OCI-LY3 (cell line): ENCODE data around the gene FLRT3.

Source experiments
- H2AFZ ChIP-seq: fragments of 200-600, 300-600 bp; shearing (Covaris generic); 2 replicates; pipeline ENCODE4 v1.6.0; 2014; ENCODE audit warnings: antibody characterized with exemption, low read depth, low read length
- H3K27ac ChIP-seq: fragments of 200-600, 300-600 bp; sonication (generic); 2 replicates; pipeline ENCODE4 v1.5.1; 2014; ENCODE audit warnings: mild to moderate bottlenecking, low read length, moderate library complexity, mixed read lengths
- H3K27me3 ChIP-seq: fragments of 200-600, 300-600 bp; sonication (generic); 2 replicates; pipeline ENCODE4 v1.6.1; 2014; ENCODE audit warnings: low read depth, low read length, mixed read lengths
- H3K36me3 ChIP-seq: fragments of 200-600, 300-600 bp; sonication (generic); replicated peaks from 2 replicates; pipeline ENCODE3; 2014; ENCODE audit warnings: low read depth, low read length, mixed read lengths
- H3K4me1 ChIP-seq: fragments of 300-600, 200-600 bp; sonication (generic); 2 replicates; pipeline ENCODE4 v1.6.1; 2014; ENCODE audit warnings: low read length, mixed read lengths
- H3K4me2 ChIP-seq: fragments of 200-600, 300-600 bp; sonication (generic); 2 replicates; pipeline ENCODE4 v1.6.1; 2014; ENCODE audit warnings: low read length, mixed read lengths
- H3K4me3 ChIP-seq: fragments of 300-600, 200-600 bp; sonication (generic); 2 replicates; pipeline ENCODE4 v1.5.1; 2014; ENCODE audit warnings: antibody characterized with exemption, mild to moderate bottlenecking, low read length, moderate library complexity
- H3K79me2 ChIP-seq: fragments of 300-600, 200-600 bp; shearing (Covaris generic); 2 replicates; pipeline ENCODE4 v1.6.1; 2014; ENCODE audit warnings: mild to moderate bottlenecking, low read length, mixed read lengths
- H3K9ac ChIP-seq: fragments of 300-600, 200-600 bp; shearing (Covaris generic); 2 replicates; pipeline ENCODE4 v1.6.0; 2014; ENCODE audit warnings: mild to moderate bottlenecking, low read length, moderate library complexity
- H3K9me3 ChIP-seq: fragments of 200-600, 300-600 bp; shearing (Covaris generic); 2 replicates; pipeline ENCODE4 v1.6.1; 2014; ENCODE audit warnings: low read length, mixed read lengths; ENCODE audit not compliant: insufficient read depth
- H4K20me1 ChIP-seq: fragments of 200-600, 300-600 bp; sonication (generic); 2 replicates; pipeline ENCODE4 v1.6.1; 2016; ENCODE audit warnings: low read length, mixed read lengths; ENCODE audit not compliant: insufficient read depth
- CTCF ChIP-seq: fragments of 200-600, 300-600 bp; sonication (generic); IDR thresholded peaks from 2 replicates; pipeline ENCODE4 v1.5.1; 2014; ENCODE audit warnings: antibody characterized with exemption, low read length, low read depth
- EZH2phosphoT487 ChIP-seq: fragments of 200-600 bp; shearing (Covaris generic); IDR thresholded peaks from 2 replicates; pipeline ENCODE4 v1.6.1; 2018; ENCODE audit warnings: antibody characterized with exemption, mixed run types, low read depth

FLRT3 gene

DNA sequence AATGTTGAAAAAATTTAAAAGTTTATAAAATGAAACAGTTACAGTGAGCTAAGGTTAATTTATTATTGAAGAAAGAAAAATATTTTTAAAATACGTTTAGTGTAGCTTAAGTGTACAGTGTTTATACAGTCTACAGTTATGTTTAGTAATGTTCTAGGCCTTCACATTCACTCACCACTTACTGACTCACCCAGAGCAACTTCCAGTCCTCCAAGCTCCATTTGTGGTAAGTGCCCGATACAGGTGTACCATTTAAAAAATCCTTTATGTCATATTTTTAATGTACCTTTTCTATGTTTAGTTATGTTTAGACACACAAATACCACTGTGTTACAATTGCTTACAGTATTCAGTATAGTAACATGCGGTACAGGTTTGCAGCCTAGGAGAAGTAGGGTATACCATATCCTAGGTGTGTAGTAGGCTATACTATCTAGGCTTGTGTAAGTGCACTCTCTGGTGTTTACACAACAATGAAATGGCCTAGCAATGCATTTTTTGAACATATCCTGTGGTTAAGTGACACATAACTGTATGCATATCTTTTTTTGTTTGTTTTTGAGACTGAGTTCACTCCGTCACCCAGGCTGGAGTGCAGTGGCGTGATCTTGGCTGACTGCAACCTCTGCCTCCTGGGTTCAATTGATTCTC, 26.3 kb downstream of the FLRT3 start:
- H2AFZ ChIP-seq = no peak overlapping the region
- H3K4me2 ChIP-seq = no peak overlapping the region
- H3K79me2 ChIP-seq = no peaks in the 10 kb centered on the region
- no peaks in the 10 kb centered on the region for H3K4me1 ChIP-seq
- no peaks in the 10 kb centered on the region for H3K27me3 ChIP-seq
- TF ChIP-seq CTCF = no peak
- TF ChIP-seq EZH2phosphoT487 = no peak
- no peak overlapping the region for H3K9ac ChIP-seq
- no peak overlapping the region for H3K4me3 ChIP-seq
- no peaks in the 10 kb centered on the region for H3K9me3 ChIP-seq
- H3K36me3 ChIP-seq = no peaks in the 10 kb centered on the region
- H3K27ac ChIP-seq = no peak overlapping the region
- H4K20me1 ChIP-seq = no peaks in the 10 kb centered on the region

- Histone ChIP-seq H3K36me3 (no peaks in the 10 kb centered on the region), H3K9me3 (no peaks in the 10 kb centered on the region), H2AFZ (no peak overlapping the region), H3K4me1 (no peaks in the 10 kb centered on the region), H3K27ac (no peak overlapping the region), H3K27me3 (no peaks in the 10 kb centered on the region), H3K4me2 (no peak overlapping the region), H3K9ac (no peak overlapping the region), H3K79me2 (no peaks in the 10 kb centered on the region), H3K4me3 (no peak overlapping the region), H4K20me1 (no peaks in the 10 kb centered on the region)
- TF ChIP-seq EZH2phosphoT487 (no peak), CTCF (no peak)
Observed at GRCh38 chr20:14307956-14308355, 29.5 kb downstream of the FLRT3 start.

DNA sequence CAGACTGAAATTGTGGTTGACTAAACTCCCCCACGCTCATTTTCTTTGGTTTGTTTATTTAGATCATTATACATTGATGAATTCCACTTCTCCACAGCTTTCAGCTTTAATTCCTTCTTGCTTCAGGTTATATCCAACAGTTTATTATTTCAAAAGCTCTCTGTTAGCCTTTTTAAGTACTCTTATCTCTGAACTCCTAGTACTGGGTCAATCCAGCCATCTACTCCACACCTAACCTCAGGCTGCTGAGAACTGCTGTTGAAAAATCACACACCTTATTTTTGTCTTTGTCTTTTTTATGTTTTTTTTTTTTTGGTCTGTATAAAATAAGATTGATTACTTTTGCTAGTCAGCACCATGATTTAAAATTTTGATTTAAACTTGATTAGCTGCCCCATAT, 32.9 kb downstream of the FLRT3 start:
- Histone ChIP-seq H3K27ac (no peak overlapping the region), H3K4me3 (no peak overlapping the region), H3K27me3 (no peaks in the 10 kb centered on the region), H3K79me2 (no peaks in the 10 kb centered on the region), H3K4me1 (no peaks in the 10 kb centered on the region), H3K9me3 (no peaks in the 10 kb centered on the region), H4K20me1 (no peaks in the 10 kb centered on the region), H2AFZ (no peak overlapping the region), H3K36me3 (no peaks in the 10 kb centered on the region), H3K9ac (no peak overlapping the region), H3K4me2 (no peak overlapping the region)
- TF ChIP-seq CTCF = no peak
- TF ChIP-seq EZH2phosphoT487 = no peak

- no peaks in the 10 kb centered on the region for H3K9me3 ChIP-seq
- no peaks in the 10 kb centered on the region for H3K27me3 ChIP-seq
- no peak overlapping the region for H3K4me2 ChIP-seq
- H3K27ac ChIP-seq = no peak overlapping the region
- no peak overlapping the region for H3K4me3 ChIP-seq
- H2AFZ ChIP-seq = no peak overlapping the region
- no peak for TF ChIP-seq CTCF
- no peak for TF ChIP-seq EZH2phosphoT487
- no peaks in the 10 kb centered on the region for H4K20me1 ChIP-seq
- no peaks in the 10 kb centered on the region for H3K79me2 ChIP-seq
- no peaks in the 10 kb centered on the region for H3K36me3 ChIP-seq
- H3K4me1 ChIP-seq = no peaks in the 10 kb centered on the region
- no peak overlapping the region for H3K9ac ChIP-seq
Observed at GRCh38 chr20:14303651-14304050, 33.8 kb downstream of the FLRT3 start.
